Loucy (cell line): ENCODE results near the gene C1orf52.

Source experiments
- H2AFZ ChIP-seq: fragments of 200-600 bp; sonication (generic); 2 replicates; pipeline ENCODE4 v1.6.0; 2016; ENCODE audit warnings: antibody characterized with exemption, mild to moderate bottlenecking, low read length, moderate library complexity
- H3F3A ChIP-seq: fragments of 200-600 bp; 2 replicates; pipeline ENCODE4 v1.6.0; 2016; ENCODE audit warnings: antibody characterized with exemption, low read depth, mild to moderate bottlenecking
- H3K27me3 ChIP-seq: fragments of 200-600 bp; sonication (generic); 2 replicates; pipeline ENCODE4 v1.6.1; 2014; ENCODE audit warnings: low read length, mild to moderate bottlenecking; ENCODE audit not compliant: insufficient read depth, poor library complexity, severe bottlenecking
- H3K36me3 ChIP-seq: fragments of 200-600 bp; sonication (generic); 2 replicates; pipeline ENCODE4 v1.6.1; 2016; ENCODE audit warnings: low read length; ENCODE audit not compliant: insufficient read depth
- H3K4me1 ChIP-seq: fragments of 200-600 bp; sonication (generic); 2 replicates; pipeline ENCODE4 v1.5.1; 2014; ENCODE audit warnings: low read length, mild to moderate bottlenecking; ENCODE audit not compliant: insufficient read depth, poor library complexity, severe bottlenecking
- H3K4me2 ChIP-seq: fragments of 200-600 bp; sonication (generic); 2 replicates; pipeline ENCODE4 v1.6.0; 2014; ENCODE audit warnings: antibody characterized with exemption, low read length, low read depth, mild to moderate bottlenecking; ENCODE audit not compliant: poor library complexity, severe bottlenecking
- H3K4me3 ChIP-seq: fragments of 200-600 bp; sonication (generic); 2 replicates; pipeline ENCODE4 v1.5.1; 2014; ENCODE audit warnings: low read length, mild to moderate bottlenecking, mixed read lengths; ENCODE audit not compliant: poor library complexity, severe bottlenecking
- H3K79me2 ChIP-seq: fragments of 200-600 bp; sonication (generic); 2 replicates; pipeline ENCODE4 v1.6.1; 2014; ENCODE audit warnings: low read length; ENCODE audit not compliant: insufficient read depth
- H3K9ac ChIP-seq: fragments of 200-600 bp; sonication (generic); 2 replicates; pipeline ENCODE4 v1.6.0; 2014; ENCODE audit warnings: mild to moderate bottlenecking, low read depth, low read length, moderate library complexity; ENCODE audit not compliant: poor library complexity, severe bottlenecking
- H3K9me2 ChIP-seq: fragments of 200-600 bp; sonication (generic); replicated peaks from 2 replicates; pipeline ENCODE4 v1.6.1; 2016; ENCODE audit warnings: low read depth, low read length, mixed read lengths
- H3K9me3 ChIP-seq: fragments of 200-600 bp; sonication (generic); 2 replicates; pipeline ENCODE4 v1.6.1; 2014; ENCODE audit warnings: mild to moderate bottlenecking, antibody characterized with exemption, low read length, low read depth; ENCODE audit not compliant: insufficient read depth
- H4K20me1 ChIP-seq: fragments of 200-600 bp; sonication (generic); 2 replicates; pipeline ENCODE4 v1.6.0; 2014; ENCODE audit warnings: antibody characterized with exemption, low read length, mild to moderate bottlenecking; ENCODE audit not compliant: insufficient read depth, poor library complexity, severe bottlenecking
- EZH2phosphoT487 ChIP-seq: fragments of 200-600 bp; IDR thresholded peaks from 2 replicates; pipeline ENCODE4 v1.6.1; 2018; ENCODE audit warnings: antibody characterized with exemption, mild to moderate bottlenecking, moderate library complexity, borderline replicate concordance
- TF ChIP-seq, protein P1 (sequence below): fragments of 200-600 bp; sonication (generic); conservative IDR thresholded peaks from 2 replicates; pipeline ENCODE4 v1.5.1; 2014; ENCODE audit warnings: mild to moderate bottlenecking, antibody characterized with exemption, low read length

The C1orf52 gene

DNA sequence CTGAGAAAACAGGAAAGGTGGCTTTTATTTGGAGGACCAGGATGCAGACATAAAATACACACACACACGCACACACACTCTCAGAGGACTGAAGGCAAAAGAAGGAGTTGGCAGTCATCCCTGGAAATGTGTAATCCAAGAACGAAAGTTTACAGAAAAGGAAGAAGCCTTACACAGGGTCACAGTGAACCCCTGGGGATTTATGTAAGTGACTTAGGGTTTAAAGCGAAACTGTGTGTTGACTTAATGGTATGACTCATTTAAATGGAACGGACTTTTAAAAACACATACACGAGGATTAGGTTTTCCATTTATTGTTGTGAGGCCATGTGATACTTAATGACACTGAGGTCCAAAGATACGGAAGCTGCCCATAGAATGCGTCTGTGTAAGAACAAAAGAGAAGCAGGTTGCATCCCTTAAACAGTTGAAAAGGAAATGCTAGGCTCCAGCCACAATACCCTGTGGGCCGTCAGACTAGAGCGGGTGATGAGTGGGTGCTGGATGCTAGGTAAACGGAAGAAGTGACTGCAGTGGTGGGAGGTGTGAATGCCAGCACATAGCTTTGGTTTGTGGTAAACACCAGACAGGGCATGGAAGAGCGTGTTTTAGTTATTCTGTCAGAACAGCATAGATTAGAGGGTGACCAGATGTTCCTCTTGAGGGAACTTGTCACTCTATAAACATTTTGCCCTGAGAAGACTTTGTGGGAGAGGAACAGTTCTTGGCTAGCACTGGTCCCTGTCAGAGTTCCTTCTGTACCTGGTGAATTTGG lies 38.6 kb upstream of the C1orf52 start:
- H3K4me2 ChIP-seq = no peak overlapping the region
- no peaks in the 10 kb centered on the region for H3K27me3 ChIP-seq
- H3K9me3 ChIP-seq = no peaks in the 10 kb centered on the region
- no peaks in the 10 kb centered on the region for H4K20me1 ChIP-seq
- no peak overlapping the region for H3K4me3 ChIP-seq
- H3K9me2 ChIP-seq = no peaks in the 10 kb centered on the region
- H3K9ac ChIP-seq = no peak overlapping the region
- no peaks in the 10 kb centered on the region for H3F3A ChIP-seq
- no peaks in the 10 kb centered on the region for H3K4me1 ChIP-seq
- no peak overlapping the region for H2AFZ ChIP-seq
- no peaks in the 10 kb centered on the region for H3K79me2 ChIP-seq
- TF ChIP-seq, protein P1, sequence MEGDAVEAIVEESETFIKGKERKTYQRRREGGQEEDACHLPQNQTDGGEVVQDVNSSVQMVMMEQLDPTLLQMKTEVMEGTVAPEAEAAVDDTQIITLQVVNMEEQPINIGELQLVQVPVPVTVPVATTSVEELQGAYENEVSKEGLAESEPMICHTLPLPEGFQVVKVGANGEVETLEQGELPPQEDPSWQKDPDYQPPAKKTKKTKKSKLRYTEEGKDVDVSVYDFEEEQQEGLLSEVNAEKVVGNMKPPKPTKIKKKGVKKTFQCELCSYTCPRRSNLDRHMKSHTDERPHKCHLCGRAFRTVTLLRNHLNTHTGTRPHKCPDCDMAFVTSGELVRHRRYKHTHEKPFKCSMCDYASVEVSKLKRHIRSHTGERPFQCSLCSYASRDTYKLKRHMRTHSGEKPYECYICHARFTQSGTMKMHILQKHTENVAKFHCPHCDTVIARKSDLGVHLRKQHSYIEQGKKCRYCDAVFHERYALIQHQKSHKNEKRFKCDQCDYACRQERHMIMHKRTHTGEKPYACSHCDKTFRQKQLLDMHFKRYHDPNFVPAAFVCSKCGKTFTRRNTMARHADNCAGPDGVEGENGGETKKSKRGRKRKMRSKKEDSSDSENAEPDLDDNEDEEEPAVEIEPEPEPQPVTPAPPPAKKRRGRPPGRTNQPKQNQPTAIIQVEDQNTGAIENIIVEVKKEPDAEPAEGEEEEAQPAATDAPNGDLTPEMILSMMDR = no peak
- TF ChIP-seq EZH2phosphoT487 = no peak
- H3K36me3 ChIP-seq = no peaks in the 10 kb centered on the region

DNA sequence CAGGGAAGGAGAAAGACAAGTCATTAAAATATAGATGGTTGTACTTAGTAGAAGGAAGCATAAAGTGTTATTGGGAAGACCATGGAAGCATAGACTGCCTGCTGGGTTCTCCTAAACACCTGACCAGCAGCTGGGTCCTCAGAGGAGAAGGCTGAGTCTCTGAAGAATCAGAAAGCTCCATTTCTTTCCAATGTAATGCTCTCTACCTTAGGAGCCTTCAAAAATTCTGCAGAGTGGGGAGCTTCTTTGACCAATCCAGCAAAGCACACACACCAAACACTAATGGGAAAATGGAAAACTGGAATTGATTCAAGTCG lies 38.0 kb upstream of the C1orf52 start:
- H3K4me2 ChIP-seq = no peak overlapping the region
- no peak overlapping the region for H3K4me3 ChIP-seq

DNA sequence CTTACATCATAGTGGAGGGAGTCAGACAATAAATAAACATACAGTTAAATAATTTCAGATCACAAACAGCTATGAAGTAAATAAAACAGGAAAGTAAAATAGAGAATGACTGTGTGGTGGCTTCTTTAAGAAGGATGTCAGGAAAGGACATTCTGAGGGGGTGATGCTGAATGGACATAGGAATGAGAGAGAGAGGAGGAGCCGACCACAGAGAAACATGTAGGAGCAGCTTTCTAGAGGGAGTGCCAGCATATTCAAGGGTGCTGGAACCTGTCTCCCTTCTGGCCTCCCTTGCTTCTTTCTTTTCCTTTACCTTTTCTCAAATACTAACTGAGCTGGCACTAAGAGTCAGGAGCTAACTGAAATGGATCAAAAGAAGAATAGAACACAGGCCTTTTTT lies 37.5 kb upstream of the C1orf52 start:
- no peaks in the 10 kb centered on the region for H3K27me3 ChIP-seq
- H3K4me2 ChIP-seq = no peak overlapping the region
- H3F3A ChIP-seq = no peaks in the 10 kb centered on the region
- no peaks in the 10 kb centered on the region for H3K79me2 ChIP-seq
- no peaks in the 10 kb centered on the region for H3K9me3 ChIP-seq
- H3K9ac ChIP-seq = no peak overlapping the region
- no peaks in the 10 kb centered on the region for H4K20me1 ChIP-seq
- H3K4me3 ChIP-seq = no peak overlapping the region
- no peaks in the 10 kb centered on the region for H3K36me3 ChIP-seq
- H3K4me1 ChIP-seq = no peaks in the 10 kb centered on the region
- H2AFZ ChIP-seq = no peak overlapping the region
- no peaks in the 10 kb centered on the region for H3K9me2 ChIP-seq
- TF ChIP-seq, protein P1 = no peak
- no peak for TF ChIP-seq EZH2phosphoT487

More for the DNA sequence above, 38.0 kb upstream of the C1orf52 start:
- no peaks in the 10 kb centered on the region for H3K4me1 ChIP-seq
- no peaks in the 10 kb centered on the region for H4K20me1 ChIP-seq
- H3K9ac ChIP-seq = no peak overlapping the region
- H3F3A ChIP-seq = no peaks in the 10 kb centered on the region
- H3K36me3 ChIP-seq = no peaks in the 10 kb centered on the region
- H2AFZ ChIP-seq = no peak overlapping the region
- no peaks in the 10 kb centered on the region for H3K9me3 ChIP-seq
- no peaks in the 10 kb centered on the region for H3K9me2 ChIP-seq
- no peaks in the 10 kb centered on the region for H3K27me3 ChIP-seq
- H3K79me2 ChIP-seq = no peaks in the 10 kb centered on the region
- no peak for TF ChIP-seq EZH2phosphoT487
- TF ChIP-seq, protein P1 = no peak
